Activated effector memory CD4-positive, alpha-beta T cell treated with Interleukin-2 at 50 U/mL for 16 hours (primary cell): ENCODE data around the gene EEPD1.
A peak's percentile ranks its signal among the peaks of the same experiment; 100 is the strongest.
"Not testable (repeated sequence)": the region's sequence is repeated elsewhere in the genome, so short reads cannot be mapped to it uniquely, and the experiment has no call there.

Experiments used
- DNase-seq: peaks from one replicate; pipeline ENCODE4 v3.0.0-alpha.2; 2020

EEPD1 gene

GRCh38 chr7:36305648-36306047 is 152.6 kb downstream of the EEPD1 start:
- DNase-seq, result no peak

GRCh38 chr7:36306222-36306621 is 153.2 kb downstream of the EEPD1 start:
- DNase-seq, result no peak

- DNase-seq, result no peak
These were observed 153.7 kb downstream of the EEPD1 start for GRCh38 chr7:36306722-36307121.

GRCh38 chr7:36308031-36308430 is 155.0 kb downstream of the EEPD1 start:
- no peak for DNase-seq

- no peak for DNase-seq
These were observed 156.2 kb downstream of the EEPD1 start for GRCh38 chr7:36309301-36309700.

GRCh38 chr7:36309716-36310115 is 156.7 kb downstream of the EEPD1 start:
- DNase-seq, result no peak

GRCh38 chr7:36310897-36311296 is 157.8 kb downstream of the EEPD1 start:
- DNase-seq, result no peak

- DNase-seq, result no peak
These were observed 158.5 kb downstream of the EEPD1 start for GRCh38 chr7:36311539-36311938.

GRCh38 chr7:36312064-36312914 is 159.2 kb downstream of the EEPD1 start:
- peak; percentile 22 for DNase-seq

GRCh38 chr7:36312915-36313334 is 159.9 kb downstream of the EEPD1 start:
- DNase-seq, result no peak

GRCh38 chr7:36313607-36314006 is 160.6 kb downstream of the EEPD1 start:
- DNase-seq, result no peak

- no peak for DNase-seq
These were observed 161.4 kb downstream of the EEPD1 start for GRCh38 chr7:36314491-36314890.

GRCh38 chr7:36315309-36315944 is 162.4 kb downstream of the EEPD1 start:
- DNase-seq, result no peak

- no peak for DNase-seq
These were observed 163.3 kb downstream of the EEPD1 start for GRCh38 chr7:36316319-36316718.

- DNase-seq, result no peak
These were observed 164.2 kb downstream of the EEPD1 start for GRCh38 chr7:36317276-36317675.

GRCh38 chr7:36318116-36318515 is 165.1 kb downstream of the EEPD1 start:
- DNase-seq, result no peak

GRCh38 chr7:36321284-36321683 is 168.2 kb downstream of the EEPD1 start:
- not testable (repeated sequence) for DNase-seq

- DNase-seq, result no peak
These were observed 183.3 kb downstream of the EEPD1 start for GRCh38 chr7:36336390-36336789.

- DNase-seq, result no peak
These were observed 185.2 kb downstream of the EEPD1 start for GRCh38 chr7:36338256-36338655.

- no peak for DNase-seq
These were observed 190.5 kb downstream of the EEPD1 start for GRCh38 chr7:36343548-36343947.

GRCh38 chr7:36344622-36345021 is 191.6 kb downstream of the EEPD1 start:
- no peak for DNase-seq

- no peak for DNase-seq
These were observed 193.3 kb downstream of the EEPD1 start for GRCh38 chr7:36346260-36346831.

GRCh38 chr7:36348256-36348655 is 195.2 kb downstream of the EEPD1 start:
- no peak for DNase-seq

GRCh38 chr7:36348771-36349170 is 195.7 kb downstream of the EEPD1 start:
- DNase-seq, result no peak
